MM.1S (cell line): ENCODE data around the gene UBR2.

Experiments used
- EZH2 ChIP-seq: fragments of 300-600 bp; sonication (generic); optimal IDR thresholded peaks from 2 replicates; pipeline ENCODE3; 2017; ENCODE audit warnings: low read depth, mild to moderate bottlenecking, antibody characterized with exemption, low read length, mixed read lengths
- TF ChIP-seq, protein P1 (sequence below): fragments of 300-600 bp; sonication (generic); IDR thresholded peaks from 2 replicates; pipeline ENCODE4 v1.5.1; 2016; ENCODE audit warnings: antibody characterized with exemption, low read length, mixed read lengths

DNA sequence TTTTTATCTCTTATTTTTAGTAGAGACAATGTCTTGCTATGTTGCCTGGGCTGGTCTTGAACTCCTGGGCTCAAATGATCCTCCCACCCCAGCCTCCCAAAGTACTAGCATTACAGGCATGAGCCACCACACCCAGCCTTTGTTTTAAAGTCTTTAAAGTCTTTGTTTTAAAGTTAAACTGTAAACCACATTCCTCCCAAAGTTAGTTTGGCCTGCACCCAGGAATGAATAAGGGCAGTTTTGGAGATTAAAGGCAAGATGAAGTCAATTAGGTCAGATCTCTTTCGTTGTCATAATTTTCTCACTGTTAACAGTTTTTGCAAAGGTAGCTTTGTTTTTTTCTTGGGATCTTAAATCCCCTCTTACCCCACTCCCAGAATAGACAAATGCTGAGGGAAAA, 63.8 kb downstream of the UBR2 start:
- TF ChIP-seq, protein P1, sequence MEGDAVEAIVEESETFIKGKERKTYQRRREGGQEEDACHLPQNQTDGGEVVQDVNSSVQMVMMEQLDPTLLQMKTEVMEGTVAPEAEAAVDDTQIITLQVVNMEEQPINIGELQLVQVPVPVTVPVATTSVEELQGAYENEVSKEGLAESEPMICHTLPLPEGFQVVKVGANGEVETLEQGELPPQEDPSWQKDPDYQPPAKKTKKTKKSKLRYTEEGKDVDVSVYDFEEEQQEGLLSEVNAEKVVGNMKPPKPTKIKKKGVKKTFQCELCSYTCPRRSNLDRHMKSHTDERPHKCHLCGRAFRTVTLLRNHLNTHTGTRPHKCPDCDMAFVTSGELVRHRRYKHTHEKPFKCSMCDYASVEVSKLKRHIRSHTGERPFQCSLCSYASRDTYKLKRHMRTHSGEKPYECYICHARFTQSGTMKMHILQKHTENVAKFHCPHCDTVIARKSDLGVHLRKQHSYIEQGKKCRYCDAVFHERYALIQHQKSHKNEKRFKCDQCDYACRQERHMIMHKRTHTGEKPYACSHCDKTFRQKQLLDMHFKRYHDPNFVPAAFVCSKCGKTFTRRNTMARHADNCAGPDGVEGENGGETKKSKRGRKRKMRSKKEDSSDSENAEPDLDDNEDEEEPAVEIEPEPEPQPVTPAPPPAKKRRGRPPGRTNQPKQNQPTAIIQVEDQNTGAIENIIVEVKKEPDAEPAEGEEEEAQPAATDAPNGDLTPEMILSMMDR: no peak
- TF ChIP-seq EZH2: no peak
